Neural progenitor cell (in vitro differentiated cells): ENCODE measurements around the gene P2RY6.

Experiments used
- EZH2 ChIP-seq: fragments of 200-600 bp; sonication (generic); IDR thresholded peaks from 2 replicates; pipeline ENCODE4 v1.6.1; 2017; ENCODE audit warnings: antibody characterized with exemption, mild to moderate bottlenecking, moderate library complexity
- EZH2phosphoT487 ChIP-seq: fragments of 200-600 bp; sonication (generic); IDR thresholded peaks from 2 replicates; pipeline ENCODE4 v1.6.1; 2017; ENCODE audit warnings: antibody characterized with exemption

DNA sequence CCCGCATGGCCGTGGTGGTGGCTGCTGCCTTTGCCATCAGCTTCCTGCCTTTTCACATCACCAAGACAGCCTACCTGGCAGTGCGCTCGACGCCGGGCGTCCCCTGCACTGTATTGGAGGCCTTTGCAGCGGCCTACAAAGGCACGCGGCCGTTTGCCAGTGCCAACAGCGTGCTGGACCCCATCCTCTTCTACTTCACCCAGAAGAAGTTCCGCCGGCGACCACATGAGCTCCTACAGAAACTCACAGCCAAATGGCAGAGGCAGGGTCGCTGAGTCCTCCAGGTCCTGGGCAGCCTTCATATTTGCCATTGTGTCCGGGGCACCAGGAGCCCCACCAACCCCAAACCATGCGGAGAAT, 25.1 kb downstream of the P2RY6 start:
- TF ChIP-seq EZH2 (no peak), EZH2phosphoT487 (no peak)
